ENCODE measurements around the gene FER.
"Not testable (repeated sequence)": the region's sequence is repeated elsewhere in the genome, so short reads cannot be mapped to it uniquely, and the experiment has no call there.

FER gene

GRCh38 chr5:109168151-109168550, 420.5 kb downstream of the FER start:
- DNase-seq (ENCODE audit: extremely low read depth in 1 of 2, low read depth in 1 of 2): no peak

- DNase-seq (ENCODE audit: extremely low read depth in 1 of 2, low read depth in 1 of 2): no peak
Observed at GRCh38 chr5:109170629-109171350, 423.1 kb downstream of the FER start.

GRCh38 chr5:109171437-109172073, 423.9 kb downstream of the FER start:
- DNase-seq (ENCODE audit: extremely low read depth in 1 of 2, low read depth in 1 of 2): not testable (repeated sequence)

GRCh38 chr5:109173036-109173794, 425.5 kb downstream of the FER start:
- no peak for DNase-seq (ENCODE audit: extremely low read depth in 1 of 2, low read depth in 1 of 2)

- DNase-seq (ENCODE audit: extremely low read depth in 1 of 2, low read depth in 1 of 2): no peak
Observed at GRCh38 chr5:109177227-109177626, 429.5 kb downstream of the FER start.

GRCh38 chr5:109177782-109178181, 430.1 kb downstream of the FER start:
- no peak for DNase-seq (ENCODE audit: extremely low read depth in 1 of 2, low read depth in 1 of 2)

GRCh38 chr5:109180668-109181067, 433.0 kb downstream of the FER start:
- no peak for DNase-seq (ENCODE audit: extremely low read depth in 1 of 2, low read depth in 1 of 2)

- no peak for DNase-seq (ENCODE audit: extremely low read depth in 1 of 2, low read depth in 1 of 2)
Observed at GRCh38 chr5:109186759-109187158, 439.1 kb downstream of the FER start.

- no peak for DNase-seq (ENCODE audit: extremely low read depth in 1 of 2, low read depth in 1 of 2)
Observed at GRCh38 chr5:109191153-109191558, 443.5 kb downstream of the FER start.

GRCh38 chr5:109192027-109192426, 444.3 kb downstream of the FER start:
- no peak for DNase-seq (ENCODE audit: extremely low read depth in 1 of 2, low read depth in 1 of 2)

GRCh38 chr5:109192555-109193281, 445.0 kb downstream of the FER start:
- no peak for DNase-seq (ENCODE audit: extremely low read depth in 1 of 2, low read depth in 1 of 2)

GRCh38 chr5:109195667-109196066, 448.0 kb downstream of the FER start:
- no peak for DNase-seq (ENCODE audit: extremely low read depth in 1 of 2, low read depth in 1 of 2)

GRCh38 chr5:109196087-109196822, 448.6 kb downstream of the FER start:
- no peak for DNase-seq (ENCODE audit: extremely low read depth in 1 of 2, low read depth in 1 of 2)

- no peak for DNase-seq (ENCODE audit: extremely low read depth in 1 of 2, low read depth in 1 of 2)
Observed at GRCh38 chr5:109196823-109197160, 449.1 kb downstream of the FER start.

- no peak for DNase-seq (ENCODE audit: extremely low read depth in 1 of 2, low read depth in 1 of 2)
Observed at GRCh38 chr5:109199289-109199688, 451.6 kb downstream of the FER start.

GRCh38 chr5:109199799-109200620, 452.3 kb downstream of the FER start:
- no peak for DNase-seq (ENCODE audit: extremely low read depth in 1 of 2, low read depth in 1 of 2)

GRCh38 chr5:109215040-109215439, 467.3 kb downstream of the FER start:
- no peak for DNase-seq (ENCODE audit: extremely low read depth in 1 of 2, low read depth in 1 of 2)

- no peak for DNase-seq (ENCODE audit: extremely low read depth in 1 of 2, low read depth in 1 of 2)
Observed at GRCh38 chr5:109218818-109219217, 471.1 kb downstream of the FER start.

GRCh38 chr5:109223531-109223930, 475.8 kb downstream of the FER start:
- no peak for DNase-seq (ENCODE audit: extremely low read depth in 1 of 2, low read depth in 1 of 2)
